GM12878 (cell line): ENCODE data around the gene DYNC2LI1. TPM values are rescaled to one million over a fixed set of nuclear protein-coding genes. Genes with fewer than 3 reads are reported as not detected.

Experiments used
- EED ChIP-seq: sonication (generic); IDR thresholded peaks from 2 replicates; pipeline ENCODE4 v1.6.1; 2016; ENCODE audit warnings: antibody characterized with exemption, low read depth
- ETV6 ChIP-seq, 2 experiments: fragments of 450-650 bp in 1 of 2; IDR thresholded peaks in 1 of 2; conservative IDR thresholded peaks in 1 of 2; 2 replicates each; pipeline ENCODE4 v1.6.1; 2014; ENCODE audit warnings: antibody characterized with exemption in 1 of 2, borderline replicate concordance in 1 of 2, low read depth in 1 of 2, mild to moderate bottlenecking in 1 of 2, moderate library complexity in 1 of 2
- HCFC1 ChIP-seq: fragments of 150-350 bp; IDR thresholded peaks from 2 replicates; pipeline ENCODE4 v1.6.1; 2014; ENCODE audit warnings: low read length
- IKZF1 ChIP-seq: fragments of 450-650 bp; conservative IDR thresholded peaks from 2 replicates; pipeline ENCODE4 v1.6.1; 2017; ENCODE audit warnings: antibody characterized with exemption, mild to moderate bottlenecking
- NFYB ChIP-seq: IDR thresholded peaks from 2 replicates; pipeline ENCODE4 v1.6.1; 2011; ENCODE audit warnings: low read depth, mild to moderate bottlenecking, low read length, improper control_type of control experiment, moderate library complexity; ENCODE audit not compliant: insufficient read depth
- NKRF ChIP-seq: fragments of 450-650 bp; conservative IDR thresholded peaks from 2 replicates; pipeline ENCODE4 v1.6.1; 2017; ENCODE audit warnings: mild to moderate bottlenecking, moderate library complexity
- NR2F1 ChIP-seq: fragments of 450-650 bp; conservative IDR thresholded peaks from 2 replicates; pipeline ENCODE4 v1.6.1; 2017; ENCODE audit warnings: mild to moderate bottlenecking
- POU2F2 ChIP-seq: IDR thresholded peaks from 3 replicates; pipeline ENCODE4 v1.6.1; 2011; ENCODE audit warnings: low read depth, mild to moderate bottlenecking, low read length, borderline replicate concordance
- RAD21 ChIP-seq: IDR thresholded peaks from 2 replicates; pipeline ENCODE4 v1.6.1; 2011; ENCODE audit warnings: mild to moderate bottlenecking, low read depth, low read length, moderate library complexity; ENCODE audit not compliant: insufficient read depth
- RUNX3 ChIP-seq: IDR thresholded peaks from 2 replicates; pipeline ENCODE4 v1.6.1; 2012; ENCODE audit warnings: low read length, inconsistent platforms
- SIN3A ChIP-seq: IDR thresholded peaks from 2 replicates; pipeline ENCODE4 v1.6.1; 2012; ENCODE audit warnings: low read depth, low read length, improper control_type of control experiment
- TBL1XR1 ChIP-seq: IDR thresholded peaks from 2 replicates; pipeline ENCODE4 v1.6.1; 2012; ENCODE audit warnings: low read depth, low read length, improper control_type of control experiment
- TCF12 ChIP-seq: IDR thresholded peaks from 2 replicates; pipeline ENCODE4 v1.6.1; 2011; ENCODE audit warnings: low read depth, mild to moderate bottlenecking, low read length
- ZBTB40 ChIP-seq: fragments of 450-650 bp; IDR thresholded peaks from 2 replicates; pipeline ENCODE4 v1.6.1; 2016; ENCODE audit warnings: mild to moderate bottlenecking, moderate library complexity, borderline replicate concordance
- ZNF217 ChIP-seq: fragments of 450-650 bp; IDR thresholded peaks from 2 replicates; pipeline ENCODE4 v1.6.1; 2017; ENCODE audit warnings: antibody characterized with exemption, mild to moderate bottlenecking
- ZNF687 ChIP-seq: fragments of 450-650 bp; IDR thresholded peaks from 2 replicates; pipeline ENCODE4 v1.6.1; 2017; ENCODE audit warnings: mild to moderate bottlenecking, moderate library complexity
- polyA plus RNA-seq, 11 experiments: library from polyadenylated mRNA; depleted of rRNA in 4 of 11; unstranded in 6 of 11; stranded (reverse) in 5 of 11; fragments of >200 nt; fragmentation: Nextera tagmentation in 4 of 11; fragmentation: Illumina TruSeq in 1 of 11; extraction: Ambion mirVana in 4 of 11; extraction: Trizol in 1 of 11; gene quantifications; 1 replicate in 1 of 11; 2 replicates in 10 of 11; pipeline versions ENCODE4 v1.2.1 to v1.2.3, GENCODE V29; 2011 to 2016; ENCODE audit warnings: inconsistent platforms in 2 of 11, missing spikeins in 2 of 11, low read depth in 1 of 11
- total RNA-seq, 4 experiments: library from RNA; depleted of rRNA in 3 of 4; stranded (reverse); fragments of >200 nt in 3 of 4; fragmentation: Illumina TruSeq in 1 of 4; extraction: Trizol in 1 of 4; gene quantifications; 2 replicates each; pipeline versions ENCODE4 v1.2.1 to v1.2.3, GENCODE V29; 2013 to 2021
- TF ChIP-seq, protein P1 (sequence below): fragments of 450-650 bp; IDR thresholded peaks from 2 replicates; pipeline ENCODE4 v1.6.1; 2016; ENCODE audit warnings: mild to moderate bottlenecking

DYNC2LI1 gene
- total and polyA plus RNA-seq, 10 of the 15 experiments (the other 5 are each of a cell fraction or from before 2014, with no cell fraction given) = 9.5 to 27.3 (median 19.3) TPM

DNA sequence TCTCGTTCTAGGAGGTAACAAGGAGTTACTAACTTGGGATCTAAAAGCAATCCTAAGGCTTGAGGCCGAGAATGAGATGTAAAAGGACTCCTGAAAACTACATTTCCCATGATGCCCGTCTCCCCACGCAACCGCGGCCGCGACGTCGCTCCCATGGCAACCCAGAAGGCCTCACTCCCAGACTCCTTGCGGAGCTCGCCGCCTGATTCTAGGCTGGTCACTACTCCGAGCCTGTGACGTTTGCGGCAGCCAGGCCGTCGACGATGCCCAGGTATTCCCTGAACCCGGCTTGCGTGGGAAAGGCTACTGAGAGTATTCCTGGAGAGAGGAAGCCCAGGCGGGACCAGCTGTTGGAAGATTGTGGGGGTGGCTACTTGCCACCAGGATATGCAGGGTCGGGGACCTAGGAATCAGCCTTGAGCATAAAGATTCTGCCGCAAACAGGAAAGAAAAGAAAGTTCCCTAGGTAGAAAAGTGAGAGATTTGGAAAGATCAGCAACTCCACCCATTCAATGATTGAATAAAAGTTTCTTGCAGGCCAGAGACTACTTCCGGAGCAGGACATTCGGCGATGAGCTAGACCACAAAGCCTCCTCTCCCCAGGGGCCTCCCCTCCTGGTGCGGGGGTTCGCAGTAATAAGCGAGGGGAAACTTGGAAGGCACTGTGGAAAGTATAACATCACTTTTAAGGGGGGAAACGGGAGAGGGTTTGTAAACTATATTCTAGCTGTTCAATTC, at the start of gene DYNC2LI1 (continued):
- TF ChIP-seq, protein P1, sequence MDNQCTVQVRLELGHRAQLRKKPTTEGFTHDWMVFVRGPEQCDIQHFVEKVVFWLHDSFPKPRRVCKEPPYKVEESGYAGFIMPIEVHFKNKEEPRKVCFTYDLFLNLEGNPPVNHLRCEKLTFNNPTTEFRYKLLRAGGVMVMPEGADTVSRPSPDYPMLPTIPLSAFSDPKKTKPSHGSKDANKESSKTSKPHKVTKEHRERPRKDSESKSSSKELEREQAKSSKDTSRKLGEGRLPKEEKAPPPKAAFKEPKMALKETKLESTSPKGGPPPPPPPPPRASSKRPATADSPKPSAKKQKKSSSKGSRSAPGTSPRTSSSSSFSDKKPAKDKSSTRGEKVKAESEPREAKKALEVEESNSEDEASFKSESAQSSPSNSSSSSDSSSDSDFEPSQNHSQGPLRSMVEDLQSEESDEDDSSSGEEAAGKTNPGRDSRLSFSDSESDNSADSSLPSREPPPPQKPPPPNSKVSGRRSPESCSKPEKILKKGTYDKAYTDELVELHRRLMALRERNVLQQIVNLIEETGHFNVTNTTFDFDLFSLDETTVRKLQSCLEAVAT = 0 out of 2 replicates have a peak, but pooled peaks have one; percentile 59
- TF ChIP-seq TCF12 (no peak), NR2F1 (no peak), NKRF (peak; percentile 93), SIN3A (peak; percentile 55; the same call in 1 of the 2 replicates), ZNF687 (0 out of 2 replicates have a peak, but pooled peaks have one; percentile 20), RUNX3 (peak; percentile 86), ZBTB40 (peak; percentile 63; the same call in 1 of the 2 replicates), TBL1XR1 (0 out of 2 replicates have a peak, but pooled peaks have one; percentile 50), POU2F2 (peak; percentile 26; the same call in 1 of the 3 replicates), NFYB (no peak), RAD21 (no peak), EED (peak; percentile 53; the same call in 1 of the 2 replicates), HCFC1 (peak; percentile 97), ETV6 (conservative IDR thresholded peaks at IDR 0.05 in 1 of 2, IDR thresholded peaks at IDR 0.05 in 1 of 2; ENCODE audit: borderline replicate concordance in 1 of 2, low read depth in 1 of 2) (no peak), IKZF1 (peak; percentile 88), ZNF217 (no peak)
